Measurements from ENCODE around the gene GADL1. TPM values are rescaled to one million over a fixed set of nuclear protein-coding genes. Genes with fewer than 3 reads are reported as not detected.

Gene GADL1
- total and polyA plus RNA-seq, 2 donors from 2014 or later, result 0.22 to 0.54 TPM

GRCh38 chr3:30919564-30919963 is 25.1 kb upstream of the GADL1 start:
- no peak for FAIRE-seq
- Histone ChIP-seq H3K4me3 (ENCODE audit: low read length in 3 of 3) (no peak overlapping the region), H3K9me3 (ENCODE audit: control insufficient read depth in 2 of 3, insufficient read depth in 1 of 3, low read length in 3 of 3) (no peaks in the 10 kb centered on the region), H3K9ac (ENCODE audit: low read length in 3 of 3) (no peak overlapping the region), H3K36me3 (ENCODE audit: control insufficient read depth in 2 of 3, insufficient read depth in 3 of 3, low read length in 3 of 3) (no peaks in the 10 kb centered on the region), H3K27ac (ENCODE audit: low read depth in 2 of 2, low read length in 2 of 2) (no peak overlapping the region), H3K4me1 (ENCODE audit: control insufficient read depth in 2 of 3, insufficient read depth in 2 of 3, low read depth in 1 of 3, low read length in 3 of 3) (no peaks in the 10 kb centered on the region), H3K27me3 (ENCODE audit: control insufficient read depth, insufficient read depth, low read length) (no peaks in the 10 kb centered on the region)
- DNase-seq, result no peak
- TF ChIP-seq CTCF (IDR thresholded peaks at IDR 0.05; ENCODE audit: borderline replicate concordance, extremely low read depth, insufficient read depth), result no peak
- intact Hi-C loops (cut with DNase I), result no loop called here

- DNase-seq (no peak), FAIRE-seq (no peak)
- intact Hi-C loops (cut with DNase I), result no loop called here
- TF ChIP-seq CTCF (IDR thresholded peaks at IDR 0.05; ENCODE audit: borderline replicate concordance, extremely low read depth, insufficient read depth), result no peak
- Histone ChIP-seq H3K27ac (ENCODE audit: low read depth in 2 of 2, low read length in 2 of 2) (no peak overlapping the region), H3K4me3 (ENCODE audit: low read length in 3 of 3) (no peak overlapping the region), H3K36me3 (ENCODE audit: control insufficient read depth in 2 of 3, insufficient read depth in 3 of 3, low read length in 3 of 3) (no peaks in the 10 kb centered on the region), H3K4me1 (ENCODE audit: control insufficient read depth in 2 of 3, insufficient read depth in 2 of 3, low read depth in 1 of 3, low read length in 3 of 3) (no peaks in the 10 kb centered on the region), H3K9me3 (ENCODE audit: control insufficient read depth in 2 of 3, insufficient read depth in 1 of 3, low read length in 3 of 3) (no peaks in the 10 kb centered on the region), H3K27me3 (ENCODE audit: control insufficient read depth, insufficient read depth, low read length) (no peaks in the 10 kb centered on the region), H3K9ac (ENCODE audit: low read length in 3 of 3) (no peak overlapping the region)
Measured at GRCh38 chr3:30918761-30919160, 24.3 kb upstream of the GADL1 start.

- no peak for DNase-seq
- Histone ChIP-seq H3K9me3 (ENCODE audit: control insufficient read depth in 2 of 3, insufficient read depth in 1 of 3, low read length in 3 of 3) (no peaks in the 10 kb centered on the region), H3K9ac (ENCODE audit: low read length in 3 of 3) (no peak overlapping the region), H3K36me3 (ENCODE audit: control insufficient read depth in 2 of 3, insufficient read depth in 3 of 3, low read length in 3 of 3) (no peaks in the 10 kb centered on the region), H3K4me1 (ENCODE audit: control insufficient read depth in 2 of 3, insufficient read depth in 2 of 3, low read depth in 1 of 3, low read length in 3 of 3) (no peaks in the 10 kb centered on the region), H3K27me3 (ENCODE audit: control insufficient read depth, insufficient read depth, low read length) (no peaks in the 10 kb centered on the region), H3K27ac (ENCODE audit: low read depth in 2 of 2, low read length in 2 of 2) (no peak overlapping the region), H3K4me3 (ENCODE audit: low read length in 3 of 3) (no peak overlapping the region)
- intact Hi-C loops (cut with DNase I), result no loop called here
- FAIRE-seq, result no peak
- no peak for TF ChIP-seq CTCF (IDR thresholded peaks at IDR 0.05; ENCODE audit: borderline replicate concordance, extremely low read depth, insufficient read depth)
Measured at GRCh38 chr3:30915782-30916181, 21.3 kb upstream of the GADL1 start.

- Histone ChIP-seq H3K4me1 (ENCODE audit: control insufficient read depth in 2 of 3, insufficient read depth in 2 of 3, low read depth in 1 of 3, low read length in 3 of 3) (no peaks in the 10 kb centered on the region), H3K9me3 (ENCODE audit: control insufficient read depth in 2 of 3, insufficient read depth in 1 of 3, low read length in 3 of 3) (no peaks in the 10 kb centered on the region), H3K27me3 (ENCODE audit: control insufficient read depth, insufficient read depth, low read length) (no peaks in the 10 kb centered on the region), H3K4me3 (ENCODE audit: low read length in 3 of 3) (no peak overlapping the region), H3K27ac (ENCODE audit: low read depth in 2 of 2, low read length in 2 of 2) (no peak overlapping the region), H3K36me3 (ENCODE audit: control insufficient read depth in 2 of 3, insufficient read depth in 3 of 3, low read length in 3 of 3) (no peaks in the 10 kb centered on the region), H3K9ac (ENCODE audit: low read length in 3 of 3) (no peak overlapping the region)
- no peak for TF ChIP-seq CTCF (IDR thresholded peaks at IDR 0.05; ENCODE audit: borderline replicate concordance, extremely low read depth, insufficient read depth)
- intact Hi-C loops (cut with DNase I), result no loop called here
- DNase-seq, result no peak
- no peak for FAIRE-seq
Measured at GRCh38 chr3:30914696-30915095, 20.2 kb upstream of the GADL1 start.

All from kidney (tissue), 14 donors.